H1 (cell line): Measurements from ENCODE around the gene LY86.

ENCODE experiments used
- EP300 ChIP-seq, 2 experiments: IDR thresholded peaks; 1 replicate in 1 of 2; 2 replicates in 1 of 2; pipeline ENCODE4 v1.6.1; 2011 to 2012; ENCODE audit warnings: low read depth in 2 of 2, low read length in 2 of 2, mild to moderate bottlenecking in 2 of 2, borderline replicate concordance in 1 of 2, inconsistent platforms in 1 of 2, moderate library complexity in 1 of 2
- EZH2 ChIP-seq: fragments of 200-600 bp; sonication (generic); IDR thresholded peaks from 2 replicates; pipeline ENCODE4 v1.7.1; 2012; ENCODE audit warnings: low read depth, mild to moderate bottlenecking, moderate library complexity, low read length, inconsistent platforms; ENCODE audit not compliant: severe bottlenecking
- JUN ChIP-seq: IDR thresholded peaks from 2 replicates; pipeline ENCODE4 v1.6.1; 2011; ENCODE audit warnings: low read depth, mild to moderate bottlenecking, improper control_type of control experiment, low read length
- NANOG ChIP-seq: IDR thresholded peaks from 2 replicates; pipeline ENCODE4 v1.6.1; 2011; ENCODE audit warnings: low read length, low read depth, mild to moderate bottlenecking, inconsistent platforms; ENCODE audit not compliant: insufficient read depth, poor library complexity, severe bottlenecking
- POLR2A ChIP-seq, 2 experiments: IDR thresholded peaks; 1 replicate in 1 of 2; 2 replicates in 1 of 2; pipeline ENCODE4 v1.6.1; 2011; ENCODE audit warnings: low read depth in 2 of 2, low read length in 2 of 2, mild to moderate bottlenecking in 2 of 2; ENCODE audit errors: control extremely low read depth in 1 of 2
- POLR2AphosphoS5 ChIP-seq: IDR thresholded peaks from 2 replicates; pipeline ENCODE4 v1.6.1; 2011; ENCODE audit warnings: low read depth, low read length
- RNF2 ChIP-seq: fragments of 200-900, 300-1000 bp; sonication (generic); IDR thresholded peaks from 2 replicates; pipeline ENCODE4 v1.7.1; 2016; ENCODE audit warnings: borderline replicate concordance, low read depth, mild to moderate bottlenecking, antibody characterized with exemption, low read length; ENCODE audit not compliant: poor library complexity, severe bottlenecking; ENCODE audit errors: missing control alignments
- SIN3A ChIP-seq, 2 experiments: IDR thresholded peaks in 1 of 2; conservative IDR thresholded peaks in 1 of 2; 2 replicates each; pipeline ENCODE4 v1.6.1; 2011 to 2012; ENCODE audit warnings: low read length in 2 of 2, improper control_type of control experiment in 1 of 2, low read depth in 1 of 2, mild to moderate bottlenecking in 1 of 2
- SUZ12 ChIP-seq: fragments of 200-600 bp; sonication (generic); IDR thresholded peaks from 2 replicates; pipeline ENCODE4 v1.6.1; 2012; ENCODE audit warnings: mild to moderate bottlenecking, inconsistent platforms, low read length, moderate library complexity, mixed read lengths
- TCF12 ChIP-seq: IDR thresholded peaks from 2 replicates; pipeline ENCODE4 v1.6.1; 2011; ENCODE audit warnings: low read depth, mild to moderate bottlenecking, low read length
- YY1 ChIP-seq: IDR thresholded peaks from 2 replicates; pipeline ENCODE4 v1.6.1; 2011; ENCODE audit warnings: low read depth, mild to moderate bottlenecking, low read length
- TF ChIP-seq, protein P1 (sequence below), 3 experiments: IDR thresholded peaks; 1 replicate in 2 of 3; 2 replicates in 1 of 3; pipeline versions ENCODE4 v1.5.1 to v1.6.1; 2011; ENCODE audit warnings: low read length in 3 of 3, mild to moderate bottlenecking in 3 of 3, inconsistent platforms in 2 of 3, low read depth in 1 of 3, moderate library complexity in 1 of 3; ENCODE audit not compliant: insufficient read depth in 1 of 3; ENCODE audit errors: control extremely low read depth in 1 of 3
- TF ChIP-seq, protein P2 (sequence below): IDR thresholded peaks from 2 replicates; pipeline ENCODE4 v1.6.1; 2012; ENCODE audit warnings: low read length, inconsistent platforms

DNA sequence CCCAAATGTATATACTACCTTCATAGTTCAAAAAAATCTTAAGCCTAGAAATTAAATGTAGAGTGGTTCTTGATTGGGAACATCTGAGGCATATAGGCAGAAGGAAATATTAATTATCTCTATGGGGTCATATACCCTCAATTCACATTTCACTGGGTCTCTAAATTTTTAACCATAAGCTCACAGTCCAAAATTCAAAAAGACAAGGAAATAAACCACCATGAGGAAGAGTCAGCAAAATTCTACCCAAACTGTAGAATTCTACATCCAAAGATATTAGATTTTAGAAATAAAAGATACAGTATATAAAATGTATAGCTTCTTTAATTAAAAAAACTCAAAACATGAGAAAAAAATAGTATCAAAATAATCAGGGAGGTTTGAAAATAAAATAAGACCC lies 15.5 kb downstream of the LY86 start:
- TF ChIP-seq, protein P1, sequence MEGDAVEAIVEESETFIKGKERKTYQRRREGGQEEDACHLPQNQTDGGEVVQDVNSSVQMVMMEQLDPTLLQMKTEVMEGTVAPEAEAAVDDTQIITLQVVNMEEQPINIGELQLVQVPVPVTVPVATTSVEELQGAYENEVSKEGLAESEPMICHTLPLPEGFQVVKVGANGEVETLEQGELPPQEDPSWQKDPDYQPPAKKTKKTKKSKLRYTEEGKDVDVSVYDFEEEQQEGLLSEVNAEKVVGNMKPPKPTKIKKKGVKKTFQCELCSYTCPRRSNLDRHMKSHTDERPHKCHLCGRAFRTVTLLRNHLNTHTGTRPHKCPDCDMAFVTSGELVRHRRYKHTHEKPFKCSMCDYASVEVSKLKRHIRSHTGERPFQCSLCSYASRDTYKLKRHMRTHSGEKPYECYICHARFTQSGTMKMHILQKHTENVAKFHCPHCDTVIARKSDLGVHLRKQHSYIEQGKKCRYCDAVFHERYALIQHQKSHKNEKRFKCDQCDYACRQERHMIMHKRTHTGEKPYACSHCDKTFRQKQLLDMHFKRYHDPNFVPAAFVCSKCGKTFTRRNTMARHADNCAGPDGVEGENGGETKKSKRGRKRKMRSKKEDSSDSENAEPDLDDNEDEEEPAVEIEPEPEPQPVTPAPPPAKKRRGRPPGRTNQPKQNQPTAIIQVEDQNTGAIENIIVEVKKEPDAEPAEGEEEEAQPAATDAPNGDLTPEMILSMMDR (IDR thresholded peaks at IDR 0.05; ENCODE audit: control extremely low read depth in 1 of 3, insufficient read depth in 1 of 3, low read depth in 1 of 3, low read length in 3 of 3), result no peak
- TF ChIP-seq EP300 (IDR thresholded peaks at IDR 0.05; ENCODE audit: borderline replicate concordance in 1 of 2, low read depth in 2 of 2, low read length in 2 of 2), result no peak
- TF ChIP-seq JUN, result no peak
- no peak for TF ChIP-seq POLR2A (IDR thresholded peaks at IDR 0.05; ENCODE audit: control extremely low read depth in 1 of 2, low read depth in 2 of 2, low read length in 2 of 2)
- TF ChIP-seq TCF12, result no peak
- TF ChIP-seq YY1, result no peak
- TF ChIP-seq EZH2, result no peak
- TF ChIP-seq, protein P2, sequence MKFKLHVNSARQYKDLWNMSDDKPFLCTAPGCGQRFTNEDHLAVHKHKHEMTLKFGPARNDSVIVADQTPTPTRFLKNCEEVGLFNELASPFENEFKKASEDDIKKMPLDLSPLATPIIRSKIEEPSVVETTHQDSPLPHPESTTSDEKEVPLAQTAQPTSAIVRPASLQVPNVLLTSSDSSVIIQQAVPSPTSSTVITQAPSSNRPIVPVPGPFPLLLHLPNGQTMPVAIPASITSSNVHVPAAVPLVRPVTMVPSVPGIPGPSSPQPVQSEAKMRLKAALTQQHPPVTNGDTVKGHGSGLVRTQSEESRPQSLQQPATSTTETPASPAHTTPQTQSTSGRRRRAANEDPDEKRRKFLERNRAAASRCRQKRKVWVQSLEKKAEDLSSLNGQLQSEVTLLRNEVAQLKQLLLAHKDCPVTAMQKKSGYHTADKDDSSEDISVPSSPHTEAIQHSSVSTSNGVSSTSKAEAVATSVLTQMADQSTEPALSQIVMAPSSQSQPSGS, result no peak
- TF ChIP-seq NANOG, result no peak
- no peak for TF ChIP-seq RNF2
- no peak for TF ChIP-seq SIN3A (conservative IDR thresholded peaks at IDR 0.05 in 1 of 2, IDR thresholded peaks at IDR 0.05 in 1 of 2; ENCODE audit: low read depth in 1 of 2, low read length in 2 of 2)
- no peak for TF ChIP-seq POLR2AphosphoS5
- no peak for TF ChIP-seq SUZ12
